ENCODE measurements around the gene C5orf24.

GRCh38 chr5:134892926-134893325 is 47.2 kb downstream of the C5orf24 start:
- TF ChIP-seq EZH2 (IDR thresholded peaks at IDR 0.05; ENCODE audit: borderline replicate concordance, low read length) (no peak), CTCF (conservative IDR thresholded peaks at IDR 0.05 in 1 of 2, IDR thresholded peaks at IDR 0.05 in 1 of 2; ENCODE audit: extremely low read depth in 1 of 2, insufficient read depth in 1 of 2, low read depth in 1 of 2, low read length in 2 of 2) (no peak)

Measured in mammary epithelial cell (primary cell).